HG02798 (cell line): Measurements from ENCODE around the gene MPV17L2.

Experiments
- ATAC-seq: cut with Tn5 transposase; IDR thresholded peaks from one replicate; pipeline ENCODE4 v1.9.1; 2021; ENCODE audit warnings: mild to moderate bottlenecking; ENCODE audit not compliant: unreplicated experiment, poor library complexity

The MPV17L2 gene

GRCh38 chr19:18211683-18212082, 18.7 kb downstream of the MPV17L2 start:
- ATAC-seq, result no peak

- no peak for ATAC-seq
Observed at GRCh38 chr19:18214779-18215433, 21.9 kb downstream of the MPV17L2 start.

GRCh38 chr19:18216789-18217188, 23.8 kb downstream of the MPV17L2 start:
- no peak for ATAC-seq

GRCh38 chr19:18218159-18218558, 25.1 kb downstream of the MPV17L2 start:
- no peak for ATAC-seq

- no peak for ATAC-seq
Observed at GRCh38 chr19:18218600-18218999, 25.6 kb downstream of the MPV17L2 start.

- ATAC-seq, result no peak
Observed at GRCh38 chr19:18219911-18220631, 27.1 kb downstream of the MPV17L2 start.

GRCh38 chr19:18220632-18221275, 27.7 kb downstream of the MPV17L2 start:
- no peak for ATAC-seq

GRCh38 chr19:18221815-18222725, 29.1 kb downstream of the MPV17L2 start:
- no peak for ATAC-seq

- ATAC-seq, result no peak
Observed at GRCh38 chr19:18223860-18224524, 31.0 kb downstream of the MPV17L2 start.

- peak; percentile 95 for ATAC-seq
Observed at GRCh38 chr19:18224525-18225354, 31.7 kb downstream of the MPV17L2 start.

GRCh38 chr19:18225355-18225701, 32.3 kb downstream of the MPV17L2 start:
- ATAC-seq, result no peak

- no peak for ATAC-seq
Observed at GRCh38 chr19:18225702-18226468, 32.9 kb downstream of the MPV17L2 start, which contains the start of gene PDE4C. TSS of gene PDE4C (minus strand) at chr19:18226438. CDS start at chr19:18226415, 23 bp downstream.

- no peak for ATAC-seq
Observed at GRCh38 chr19:18226956-18227780, 34.1 kb downstream of the MPV17L2 start.

- ATAC-seq, result no peak
Observed at GRCh38 chr19:18227781-18228271, 34.8 kb downstream of the MPV17L2 start.

GRCh38 chr19:18229474-18229873, 36.5 kb downstream of the MPV17L2 start:
- ATAC-seq, result no peak

GRCh38 chr19:18229915-18230314, 36.9 kb downstream of the MPV17L2 start:
- ATAC-seq, result no peak
